SKM-1 (cell line): ENCODE data around the gene ESRP2.

Source experiments
- DNase-seq: peaks from one replicate; lab custom pipeline; 2025; ENCODE audit not compliant: unreplicated experiment; lab: John Stamatoyannopoulos, UW

ESRP2 gene

GRCh38 chr16:68223072-68223471 lies 12.9 kb downstream of the ESRP2 start:
- no peak for DNase-seq

GRCh38 chr16:68219725-68220351 lies 16.1 kb downstream of the ESRP2 start:
- DNase-seq = no peak

- no peak for DNase-seq
Measured at GRCh38 chr16:68217506-68217905, 18.4 kb downstream of the ESRP2 start.

GRCh38 chr16:68216240-68216639 lies 19.7 kb downstream of the ESRP2 start:
- no peak for DNase-seq

- DNase-seq = no peak
Measured at GRCh38 chr16:68215302-68215701, 20.6 kb downstream of the ESRP2 start.

- DNase-seq = no peak
Measured at GRCh38 chr16:68214726-68215125, 21.2 kb downstream of the ESRP2 start.

- DNase-seq = no peak
Measured at GRCh38 chr16:68206245-68206644, 29.7 kb downstream of the ESRP2 start.

GRCh38 chr16:68202091-68202519 lies 33.8 kb downstream of the ESRP2 start:
- DNase-seq = no peak

- no peak for DNase-seq
Measured at GRCh38 chr16:68200088-68200783, 35.7 kb downstream of the ESRP2 start.

GRCh38 chr16:68197250-68197649 lies 38.7 kb downstream of the ESRP2 start:
- no peak for DNase-seq

GRCh38 chr16:68194251-68194650 lies 41.7 kb downstream of the ESRP2 start:
- no peak for DNase-seq

GRCh38 chr16:68190736-68191510 lies 45.0 kb downstream of the ESRP2 start:
- DNase-seq = no peak

- DNase-seq = no peak
Measured at GRCh38 chr16:68190081-68190480, 45.8 kb downstream of the ESRP2 start.

- no peak for DNase-seq
Measured at GRCh38 chr16:68188170-68188569, 47.8 kb downstream of the ESRP2 start.

GRCh38 chr16:68187505-68187904 lies 48.4 kb downstream of the ESRP2 start:
- DNase-seq = no peak

- DNase-seq = no peak
Measured at GRCh38 chr16:68186877-68187276, 49.0 kb downstream of the ESRP2 start.

GRCh38 chr16:68183046-68183445 lies 52.9 kb downstream of the ESRP2 start:
- no peak for DNase-seq

GRCh38 chr16:68179855-68180254 lies 56.1 kb downstream of the ESRP2 start:
- no peak for DNase-seq

GRCh38 chr16:68179196-68179795 lies 56.6 kb downstream of the ESRP2 start:
- no peak for DNase-seq
